Glutamatergic neuron (in vitro differentiated cells): Measurements from ENCODE around the gene KCTD11. TPM values are rescaled to one million over a fixed set of nuclear protein-coding genes. Genes with fewer than 3 reads are reported as not detected.
A peak's percentile ranks its signal among the peaks of the same experiment; 100 is the strongest.

Experiments used
- DNase-seq: peaks from one replicate; pipeline ENCODE4 v3.0.0; 2022
- H3K27ac Mint-ChIP-seq: one replicate; pipeline ENCODE4 v1.8.0; 2020; ENCODE audit warnings: mild to moderate bottlenecking, mixed read lengths, inconsistent platforms; ENCODE audit not compliant: unreplicated experiment
- H3K27me3 Mint-ChIP-seq: one replicate; pipeline ENCODE4 v1.8.0; 2020; ENCODE audit warnings: mild to moderate bottlenecking, moderate library complexity, mixed read lengths, inconsistent platforms; ENCODE audit not compliant: unreplicated experiment
- H3K36me3 Mint-ChIP-seq: one replicate; pipeline ENCODE4 v1.8.0; 2020; ENCODE audit warnings: mild to moderate bottlenecking, mixed read lengths, inconsistent platforms; ENCODE audit not compliant: unreplicated experiment
- H3K4me1 Mint-ChIP-seq: one replicate; pipeline ENCODE4 v1.8.0; 2020; ENCODE audit warnings: mild to moderate bottlenecking, low read depth, mixed read lengths, inconsistent platforms; ENCODE audit not compliant: unreplicated experiment
- H3K4me3 Mint-ChIP-seq: one replicate; pipeline ENCODE4 v1.8.0; 2020; ENCODE audit warnings: mild to moderate bottlenecking, mixed read lengths, inconsistent platforms; ENCODE audit not compliant: unreplicated experiment
- H3K9me3 Mint-ChIP-seq: one replicate; pipeline ENCODE4 v1.8.0; 2020; ENCODE audit warnings: mild to moderate bottlenecking, moderate library complexity, mixed read lengths, inconsistent platforms; ENCODE audit not compliant: unreplicated experiment
- total RNA-seq: library from RNA; stranded (reverse); fragmentation: NEBNext Ultra II Directional; extraction: Animal tissue kit (Norgen Biotek cat#: 25700); gene quantifications from one replicate; pipeline ENCODE4 v1.2.1, GENCODE V29; 2021; ENCODE audit not compliant: unreplicated experiment
- TF ChIP-seq, protein P1 (sequence below): fragments of 200-600 bp; sonication (generic); IDR thresholded peaks from one replicate; pipeline ENCODE4 v1.5.0; 2021; ENCODE audit not compliant: partially characterized antibody, unreplicated experiment

Gene KCTD11
- total RNA-seq, 1 donor from 2014 or later = 2.2 TPM

DNA sequence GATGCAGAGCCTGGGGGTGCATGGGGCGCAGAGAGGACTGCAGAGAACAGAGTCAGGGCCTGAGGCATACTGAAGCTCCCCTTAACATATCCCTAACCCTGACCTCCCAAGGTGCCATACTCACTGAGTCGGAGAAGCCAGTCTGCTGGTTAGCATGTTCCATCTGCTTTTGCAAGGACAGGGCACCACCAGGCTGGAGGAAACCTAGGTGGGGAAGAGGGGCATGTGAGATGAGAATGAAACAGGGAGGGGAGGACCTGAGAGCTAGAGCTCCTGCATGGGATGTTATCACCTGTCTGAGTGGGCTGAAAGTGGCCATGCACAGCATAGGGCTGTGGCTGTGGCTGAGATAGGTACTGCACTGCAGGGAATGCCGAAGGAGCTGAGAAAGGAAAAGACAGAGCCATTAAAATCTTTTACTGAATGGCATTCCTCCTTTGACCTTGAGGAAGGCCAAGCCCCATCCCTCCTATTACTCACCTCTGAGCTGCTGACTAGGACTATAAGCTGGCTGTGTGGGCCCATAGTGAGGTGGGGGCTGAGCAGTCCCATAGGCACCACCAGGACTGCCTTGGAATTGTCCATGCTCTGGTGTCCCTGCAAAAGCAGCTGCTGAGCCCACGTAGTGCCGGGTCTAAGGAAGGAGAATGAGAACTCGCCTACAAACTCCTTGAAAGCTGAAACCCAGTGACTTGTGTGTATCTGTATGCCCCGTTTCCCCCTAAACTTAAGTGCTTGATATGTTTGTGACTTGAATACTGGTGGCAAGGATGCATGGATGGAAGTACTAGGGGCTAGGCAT, 38.7 kb upstream of the KCTD11 start:
- H3K4me3 Mint-ChIP-seq = peak overlapping the region; percentile 89
- peaks cover 23% of the 10 kb centered on the region for H3K9me3 Mint-ChIP-seq
- TF ChIP-seq, protein P1, sequence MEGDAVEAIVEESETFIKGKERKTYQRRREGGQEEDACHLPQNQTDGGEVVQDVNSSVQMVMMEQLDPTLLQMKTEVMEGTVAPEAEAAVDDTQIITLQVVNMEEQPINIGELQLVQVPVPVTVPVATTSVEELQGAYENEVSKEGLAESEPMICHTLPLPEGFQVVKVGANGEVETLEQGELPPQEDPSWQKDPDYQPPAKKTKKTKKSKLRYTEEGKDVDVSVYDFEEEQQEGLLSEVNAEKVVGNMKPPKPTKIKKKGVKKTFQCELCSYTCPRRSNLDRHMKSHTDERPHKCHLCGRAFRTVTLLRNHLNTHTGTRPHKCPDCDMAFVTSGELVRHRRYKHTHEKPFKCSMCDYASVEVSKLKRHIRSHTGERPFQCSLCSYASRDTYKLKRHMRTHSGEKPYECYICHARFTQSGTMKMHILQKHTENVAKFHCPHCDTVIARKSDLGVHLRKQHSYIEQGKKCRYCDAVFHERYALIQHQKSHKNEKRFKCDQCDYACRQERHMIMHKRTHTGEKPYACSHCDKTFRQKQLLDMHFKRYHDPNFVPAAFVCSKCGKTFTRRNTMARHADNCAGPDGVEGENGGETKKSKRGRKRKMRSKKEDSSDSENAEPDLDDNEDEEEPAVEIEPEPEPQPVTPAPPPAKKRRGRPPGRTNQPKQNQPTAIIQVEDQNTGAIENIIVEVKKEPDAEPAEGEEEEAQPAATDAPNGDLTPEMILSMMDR = no peak
- peaks cover 20% of the 10 kb centered on the region for H3K4me1 Mint-ChIP-seq
- no peak for DNase-seq
- H3K36me3 Mint-ChIP-seq = peaks cover 10% of the 10 kb centered on the region
- peaks cover 12% of the 10 kb centered on the region for H3K27me3 Mint-ChIP-seq
- H3K27ac Mint-ChIP-seq = peak overlapping the region; percentile 59

DNA sequence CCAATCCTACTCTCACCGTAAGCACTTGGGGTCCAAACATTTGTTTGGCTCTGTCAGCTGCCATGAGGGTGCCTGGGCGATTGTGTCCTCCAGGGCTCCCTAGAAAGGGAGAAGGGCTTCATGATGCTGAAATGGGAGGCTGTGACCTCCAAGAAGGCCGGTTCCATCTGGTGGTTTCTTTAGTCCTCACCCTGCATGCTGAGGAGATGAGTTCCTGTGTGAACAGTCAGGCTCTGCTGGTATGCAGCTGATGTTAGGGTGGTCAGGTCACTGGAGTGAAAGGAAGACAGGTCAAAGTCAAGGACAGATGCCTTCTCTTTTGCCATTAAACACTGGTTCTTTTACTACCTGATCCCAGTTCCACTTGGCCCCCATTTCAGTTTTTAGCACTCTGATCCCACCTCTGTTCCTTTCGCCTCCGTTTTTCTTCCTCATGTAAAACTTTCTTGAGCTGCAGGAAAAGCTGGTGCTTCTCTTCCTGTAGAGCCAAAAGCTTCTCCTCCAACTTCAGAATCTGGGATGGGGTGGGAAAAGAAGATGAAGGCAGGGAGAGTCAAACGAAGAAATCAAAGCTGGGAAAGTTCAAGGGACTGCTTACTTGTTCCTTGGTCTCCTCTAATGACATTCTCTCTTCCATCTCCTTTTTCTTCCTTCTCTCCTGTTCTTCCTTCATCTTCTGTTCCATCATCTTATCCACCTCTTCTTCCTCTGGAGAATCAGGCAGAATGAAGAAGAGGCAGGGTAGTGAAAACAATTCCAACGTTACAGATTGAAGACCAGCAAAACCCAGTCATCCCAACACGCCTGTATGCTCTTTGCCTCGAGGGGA, 37.9 kb upstream of the KCTD11 start:
- peaks cover 19% of the 10 kb centered on the region for H3K9me3 Mint-ChIP-seq
- peaks cover 20% of the 10 kb centered on the region for H3K4me1 Mint-ChIP-seq

DNA sequence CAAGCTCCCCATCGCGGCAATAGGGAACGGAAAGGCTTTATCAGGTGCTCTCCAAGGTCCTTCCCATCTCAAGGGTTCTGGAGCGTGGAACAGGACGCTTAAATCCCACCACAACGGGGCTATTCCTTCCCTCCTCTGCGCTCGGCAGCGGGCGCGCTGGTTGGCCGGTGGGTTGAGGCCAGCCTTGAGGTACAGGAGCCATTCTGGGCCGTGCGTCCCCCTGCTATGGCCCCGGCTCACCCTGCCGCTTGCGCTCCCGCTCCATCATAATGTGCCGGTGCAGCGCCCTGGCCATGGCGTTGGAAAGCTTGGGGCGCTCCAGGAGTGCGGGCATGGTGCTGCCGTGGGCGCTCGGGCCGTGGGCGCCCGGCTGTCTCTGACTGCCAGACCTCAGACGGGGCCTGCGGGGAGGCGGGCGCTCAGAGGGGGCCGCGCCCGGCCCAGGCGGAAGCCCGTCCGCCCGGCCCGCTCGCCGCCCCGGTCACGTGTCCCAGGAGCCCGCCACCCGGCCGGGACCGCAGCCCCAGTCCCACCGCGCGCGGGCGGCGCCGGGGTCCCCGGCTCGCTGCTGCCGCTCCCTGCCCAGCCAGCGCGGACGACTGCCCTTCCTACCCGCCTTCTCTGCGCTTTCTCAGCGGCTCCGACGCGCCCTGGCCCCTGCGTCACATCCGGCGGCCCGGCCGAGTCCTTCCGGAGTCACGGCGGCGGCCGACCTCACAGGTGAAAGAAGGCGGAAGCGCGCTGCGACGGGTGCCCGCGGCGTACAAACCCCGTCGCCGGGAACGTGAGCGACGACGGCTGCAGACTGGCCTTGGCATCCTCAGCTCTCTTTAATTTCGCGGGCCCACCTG, 37.0 kb upstream of the KCTD11 start, which contains the start of gene GPS2:
Gene GPS2 (minus strand): TSS at position 642 of the 851 bp plus-strand sequence. CDS start 308 bp downstream, at position 334.
- TF ChIP-seq, protein P1 = no peak
- Mint-ChIP-seq H3K36me3 (peaks cover 10% of the 10 kb centered on the region), H3K4me1 (peaks cover 16% of the 10 kb centered on the region), H3K4me3 (peak within 1 kb of the TSS; percentile 89), H3K27me3 (peaks cover 9% of the 10 kb centered on the region), H3K27ac (peak within 1 kb of the TSS; percentile 72), H3K9me3 (peaks cover 16% of the 10 kb centered on the region)
- DNase-seq = peak; percentile 94

More for the DNA sequence above, 37.9 kb upstream of the KCTD11 start:
- Mint-ChIP-seq H3K4me3 (peak overlapping the region; percentile 89), H3K36me3 (peaks cover 10% of the 10 kb centered on the region), H3K27ac (peak overlapping the region; percentile 72), H3K27me3 (peaks cover 9% of the 10 kb centered on the region)
- DNase-seq = no peak
- TF ChIP-seq, protein P1 = no peak

DNA sequence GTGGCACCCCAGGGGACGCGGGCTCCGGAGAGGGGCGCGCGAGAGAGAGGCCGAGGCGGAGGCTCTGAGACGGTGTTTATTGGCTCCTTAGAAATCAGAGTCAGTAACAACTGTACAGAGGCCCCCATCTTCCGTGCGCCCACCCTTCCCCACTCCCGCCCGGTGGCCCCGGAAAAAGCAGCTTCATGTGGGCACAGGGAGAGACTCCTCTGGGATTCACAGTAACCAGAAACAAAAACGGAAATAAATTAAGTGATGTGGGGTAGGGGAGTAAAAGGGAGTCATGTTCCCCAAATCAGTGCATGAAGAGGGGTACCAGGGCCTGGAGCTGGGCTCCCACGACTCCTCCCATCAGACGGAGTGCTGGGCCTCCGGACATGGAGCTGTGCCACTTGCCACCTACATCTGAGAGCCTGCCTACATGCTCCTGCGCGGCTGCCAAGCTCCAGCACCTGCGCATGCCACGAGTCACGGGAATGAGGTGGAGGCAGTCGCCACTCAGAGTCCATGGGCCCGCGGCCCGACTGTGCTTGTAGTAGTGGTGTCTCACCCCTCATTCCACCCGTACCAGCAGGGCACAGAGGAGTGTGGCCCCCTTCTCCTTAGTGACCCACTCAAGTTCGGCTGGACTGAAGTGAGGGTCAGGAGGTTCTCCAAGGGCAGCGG, 36.3 kb upstream of the KCTD11 start:
- H3K9me3 Mint-ChIP-seq = peaks cover 10% of the 10 kb centered on the region
- peaks cover 3% of the 10 kb centered on the region for H3K36me3 Mint-ChIP-seq
- peak overlapping the region; percentile 52 for H3K27ac Mint-ChIP-seq
- TF ChIP-seq, protein P1 = no peak
- no peak for DNase-seq
- peaks cover 9% of the 10 kb centered on the region for H3K4me1 Mint-ChIP-seq
- peak overlapping the region; percentile 81 for H3K4me3 Mint-ChIP-seq
- H3K27me3 Mint-ChIP-seq = peaks cover 6% of the 10 kb centered on the region
